SKM-1 (cell line): ENCODE results near the gene DAZ2.
"Not testable (repeated sequence)": the region's sequence is repeated elsewhere in the genome, so short reads cannot be mapped to it uniquely, and the experiment has no call there.

ENCODE experiments used
- DNase-seq: peaks from one replicate; lab custom pipeline; 2025; ENCODE audit not compliant: unreplicated experiment; lab: John Stamatoyannopoulos, UW

DAZ2 gene

GRCh38 chrY:23219233-23219632, at the start of gene DAZ2:
Gene DAZ2 (plus strand): TSS chrY:23219533. CDS start chrY:23219741, 208 bp downstream.
- not testable (repeated sequence) for DNase-seq

- not testable (repeated sequence) for DNase-seq
These were observed 20.4 kb upstream of the DAZ2 start, which contains the start of gene DAZ1 for GRCh38 chrY:23198908-23199307. Gene DAZ1 (minus strand): TSS chrY:23199008. CDS start chrY:23198800, 208 bp downstream.

- not testable (repeated sequence) for DNase-seq
These were observed 11.9 kb upstream of the DAZ2 start for GRCh38 chrY:23207455-23207854.

GRCh38 chrY:23209802-23210495, 9.4 kb upstream of the DAZ2 start:
- DNase-seq: not testable (repeated sequence)

GRCh38 chrY:23210681-23211080, 8.7 kb upstream of the DAZ2 start:
- DNase-seq: not testable (repeated sequence)
